ENCODE data around the gene IL11RA.
A peak's percentile ranks its signal among the peaks of the same experiment; 100 is the strongest.

IL11RA gene

DNA sequence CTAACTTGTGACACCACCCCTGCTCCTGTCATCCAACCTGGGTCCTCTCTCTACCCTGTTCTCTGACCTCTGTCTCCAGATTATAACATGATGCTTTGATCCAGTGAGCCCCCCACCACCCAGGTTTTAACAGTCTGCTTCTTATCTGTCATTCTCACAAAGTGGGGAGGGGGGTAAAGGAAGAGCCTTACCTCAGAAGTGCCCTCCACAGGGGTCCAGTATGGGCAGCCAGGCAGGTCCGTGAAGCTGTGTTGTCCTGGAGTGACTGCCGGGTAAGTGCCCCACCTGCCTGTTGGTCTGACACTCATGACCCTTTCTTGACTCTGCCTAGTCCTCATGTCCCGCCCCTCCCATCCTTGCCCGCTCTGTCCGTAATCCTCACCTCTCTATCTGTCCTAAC, 3.4 kb downstream of the IL11RA start:
- DNase-seq = no peak

DNA sequence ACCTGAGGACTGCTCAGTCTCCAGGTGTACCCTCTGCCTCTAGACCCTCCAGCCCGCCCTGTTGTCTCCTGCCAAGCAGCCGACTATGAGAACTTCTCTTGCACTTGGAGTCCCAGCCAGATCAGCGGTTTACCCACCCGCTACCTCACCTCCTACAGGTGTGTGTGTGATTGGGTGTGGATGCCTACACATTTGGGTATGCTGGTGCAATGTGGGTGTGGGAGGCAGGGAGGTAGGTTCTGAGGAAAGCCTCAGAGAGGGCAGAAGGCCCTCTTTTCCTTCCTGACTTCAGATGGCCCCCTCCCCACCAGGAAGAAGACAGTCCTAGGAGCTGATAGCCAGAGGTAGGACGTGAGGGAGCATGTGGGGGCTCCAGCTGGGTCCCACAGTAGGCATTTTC, 5.0 kb downstream of the IL11RA start:
- no peak for DNase-seq

DNA sequence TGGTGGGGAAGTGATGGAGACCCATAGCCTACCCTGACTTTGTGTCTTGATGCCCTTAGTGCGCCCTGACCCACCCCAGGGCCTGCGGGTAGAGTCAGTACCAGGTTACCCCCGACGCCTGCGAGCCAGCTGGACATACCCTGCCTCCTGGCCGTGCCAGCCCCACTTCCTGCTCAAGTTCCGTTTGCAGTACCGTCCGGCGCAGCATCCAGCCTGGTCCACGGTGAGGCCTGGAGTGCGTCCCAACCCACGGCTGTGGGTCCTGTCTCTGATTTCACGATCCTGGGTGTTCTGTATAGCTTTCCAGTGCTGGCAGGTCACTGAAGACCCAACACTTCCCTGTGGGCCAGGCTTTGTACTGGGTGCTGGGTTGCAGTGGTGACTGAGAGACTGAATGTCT, 6.5 kb downstream of the IL11RA start:
- no peak for DNase-seq

DNA sequence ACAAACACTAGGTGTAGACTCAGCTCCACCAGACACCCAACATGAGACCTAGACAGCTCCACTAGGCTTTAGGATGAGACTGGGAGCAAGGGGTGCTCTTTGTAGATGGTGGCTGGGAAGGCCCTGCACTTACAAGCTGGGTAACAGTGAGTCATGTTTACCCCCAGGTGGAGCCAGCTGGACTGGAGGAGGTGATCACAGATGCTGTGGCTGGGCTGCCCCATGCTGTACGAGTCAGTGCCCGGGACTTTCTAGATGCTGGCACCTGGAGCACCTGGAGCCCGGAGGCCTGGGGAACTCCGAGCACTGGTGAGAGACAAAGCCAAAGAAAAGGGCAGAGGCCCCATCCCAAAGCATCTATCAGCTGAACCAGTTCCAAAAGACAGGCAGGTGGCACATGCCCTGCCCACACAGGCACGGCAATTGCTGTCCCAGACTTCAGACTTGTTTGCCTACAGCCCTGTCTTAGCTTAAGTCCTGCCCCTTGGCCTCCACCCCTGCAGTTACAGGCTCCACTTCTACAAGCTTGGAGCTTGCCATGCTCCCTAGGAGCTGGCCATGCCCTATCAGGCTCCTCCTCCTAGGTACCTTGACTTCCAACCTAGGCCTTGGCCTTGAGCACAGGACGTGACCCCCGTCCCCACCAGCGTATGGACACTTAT, 7.7 kb downstream of the IL11RA start:
- no peak for DNase-seq

DNA sequence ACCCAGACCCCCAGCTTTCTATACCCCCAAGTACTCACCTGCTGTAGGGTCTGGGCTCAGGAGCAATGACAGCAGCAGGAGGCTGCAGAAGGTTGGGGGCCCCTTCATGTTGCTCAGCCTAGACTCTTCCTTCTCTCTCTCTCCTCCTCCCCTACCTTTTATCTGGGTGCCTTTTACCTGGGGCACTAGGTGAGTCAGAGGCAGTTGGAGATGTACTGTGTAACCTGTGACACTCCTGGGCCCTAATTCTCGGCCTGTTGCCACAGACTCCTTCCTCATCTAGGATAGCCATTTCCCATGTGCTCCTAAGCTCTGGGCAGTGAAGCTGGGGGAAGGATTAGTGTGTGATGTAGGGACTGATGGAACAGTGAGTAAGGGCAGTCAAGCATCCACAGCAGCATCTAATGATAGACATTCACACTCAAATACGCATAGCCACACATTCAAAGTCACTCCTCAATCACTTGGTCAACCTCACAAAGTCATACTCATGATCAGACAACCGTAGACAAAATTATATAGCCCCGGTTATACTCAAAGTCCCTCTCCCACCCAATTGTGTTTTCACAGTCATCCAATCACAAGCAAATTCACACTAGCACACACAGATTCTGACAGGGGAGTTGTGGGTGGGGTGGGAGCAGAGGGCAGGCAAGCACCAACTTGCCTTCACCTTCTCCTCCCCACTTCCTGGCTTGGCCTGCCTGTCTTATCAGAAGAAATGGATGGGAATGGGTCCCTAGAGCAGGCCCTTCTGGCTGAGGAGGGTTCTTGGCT, 10.7 kb downstream of the IL11RA start, which contains the start of gene CCL27:
TSS of gene CCL27 (minus strand) at position 132 of the 777 bp plus-strand sequence. CDS start at position 108, 24 bp downstream.
- DNase-seq = no peak

DNA sequence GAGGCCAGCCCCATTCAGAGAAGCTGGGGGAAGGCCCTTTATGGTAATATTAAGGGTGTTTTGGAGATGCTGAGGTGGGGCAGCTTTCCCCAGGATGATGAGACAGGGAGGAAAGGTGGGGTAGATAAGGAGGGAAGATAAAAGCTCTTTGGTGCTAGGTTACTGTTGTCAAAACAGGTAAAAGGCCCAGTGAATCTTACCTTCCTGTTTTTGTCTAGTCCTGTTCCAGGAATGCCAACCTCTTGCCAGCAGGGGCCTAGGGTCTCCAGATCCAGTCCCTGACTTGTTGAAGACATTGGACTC, 11.3 kb downstream of the IL11RA start:
- DNase-seq = no peak

DNA sequence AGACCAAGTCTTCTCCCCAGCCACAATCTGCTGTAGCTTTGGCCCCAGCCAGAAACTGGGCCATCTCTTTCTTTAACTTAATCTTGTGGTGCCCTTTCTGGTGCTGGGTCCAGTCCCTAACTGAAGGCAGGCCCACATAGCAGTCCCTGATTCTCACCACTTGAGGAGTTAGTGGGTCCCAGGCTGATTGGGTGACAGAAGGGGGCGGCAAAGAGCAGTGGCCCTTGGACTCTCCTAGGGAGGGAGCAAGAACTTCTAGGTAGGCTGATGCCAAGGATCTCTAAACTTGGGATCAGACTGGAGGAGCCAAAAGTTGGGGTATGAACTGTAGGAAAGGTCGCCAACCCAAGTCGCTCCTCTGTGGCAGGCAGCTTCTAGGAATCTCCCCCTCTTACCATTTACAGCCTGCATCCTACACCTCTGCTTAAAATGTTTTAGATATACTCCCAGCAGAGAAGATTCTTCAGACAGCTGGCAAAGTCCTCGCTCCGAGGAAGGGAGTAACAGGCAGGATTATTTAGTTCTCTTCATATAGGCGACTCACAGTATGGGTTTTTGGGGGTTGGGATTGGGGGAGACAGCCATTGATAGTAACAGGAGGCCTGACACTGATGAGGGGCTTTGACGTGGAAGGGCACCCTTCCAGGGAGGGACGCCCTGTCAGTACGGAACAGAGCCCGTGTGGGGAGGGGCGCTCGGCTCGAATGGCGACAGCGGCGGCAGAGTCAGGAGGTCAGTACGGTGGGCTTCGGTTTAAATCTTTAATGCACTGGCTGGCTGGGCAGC, 12.5 kb downstream of the IL11RA start:
- peak; percentile 59 for DNase-seq

DNA sequence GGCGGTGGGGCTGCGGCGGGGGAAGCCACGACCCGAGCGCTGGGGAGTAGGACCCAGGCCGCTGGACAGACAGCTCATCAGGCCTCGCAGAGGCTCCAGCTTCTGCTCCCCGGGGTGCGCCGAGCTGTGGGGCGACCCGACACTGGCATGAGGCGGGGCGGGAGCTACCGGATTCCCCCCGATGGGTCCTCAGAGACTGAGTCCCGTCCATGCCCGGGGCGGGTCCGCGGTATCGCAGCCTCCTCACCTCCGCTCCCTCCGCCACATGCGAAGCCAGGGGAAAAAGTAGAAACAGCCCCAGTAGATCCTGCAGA, 13.0 kb downstream of the IL11RA start:
- DNase-seq = no peak

DNA sequence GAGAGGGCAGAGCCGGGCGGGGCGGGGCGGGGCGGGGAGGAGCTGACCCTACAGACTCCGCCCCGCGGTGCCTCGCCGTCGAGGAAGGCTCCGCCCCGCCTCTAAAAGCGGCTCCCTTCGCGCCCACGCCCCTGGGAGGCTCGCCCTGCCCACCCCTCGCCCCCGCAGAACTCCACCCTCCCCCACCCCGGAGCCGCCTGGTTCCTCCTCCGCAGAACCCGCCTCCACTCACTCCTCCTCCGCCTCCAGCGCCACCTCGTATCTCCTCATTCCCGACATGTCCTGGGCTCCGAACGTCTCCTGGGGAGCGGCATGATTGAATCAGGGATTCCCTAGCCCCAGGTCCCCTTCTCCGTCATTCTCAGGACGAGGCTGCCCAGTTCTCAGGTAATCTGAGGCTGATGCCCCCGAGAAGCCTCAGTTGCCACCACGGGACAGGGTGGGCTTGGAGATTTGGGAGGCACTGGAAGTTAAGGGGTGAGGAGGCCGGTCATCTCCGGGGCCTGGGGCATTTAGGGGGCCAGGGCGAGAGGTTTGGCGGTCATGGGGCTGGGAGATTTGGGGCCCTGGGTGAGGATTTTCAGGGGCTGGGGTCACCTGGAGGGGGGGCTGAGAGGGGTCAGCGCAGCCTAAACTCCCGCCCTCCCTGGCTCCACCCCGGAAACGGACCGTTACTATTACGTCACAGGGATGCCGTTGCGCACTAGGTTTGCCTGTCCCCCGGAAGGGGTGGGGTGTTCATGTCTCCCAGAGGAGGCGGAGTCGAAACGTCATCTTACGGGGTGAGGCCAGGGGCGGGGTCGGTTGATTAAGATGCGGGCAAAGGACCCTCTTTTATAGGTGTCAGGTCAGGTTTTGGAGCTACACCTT, 13.6 kb downstream of the IL11RA start:
- peak; percentile 87 for DNase-seq

DNA sequence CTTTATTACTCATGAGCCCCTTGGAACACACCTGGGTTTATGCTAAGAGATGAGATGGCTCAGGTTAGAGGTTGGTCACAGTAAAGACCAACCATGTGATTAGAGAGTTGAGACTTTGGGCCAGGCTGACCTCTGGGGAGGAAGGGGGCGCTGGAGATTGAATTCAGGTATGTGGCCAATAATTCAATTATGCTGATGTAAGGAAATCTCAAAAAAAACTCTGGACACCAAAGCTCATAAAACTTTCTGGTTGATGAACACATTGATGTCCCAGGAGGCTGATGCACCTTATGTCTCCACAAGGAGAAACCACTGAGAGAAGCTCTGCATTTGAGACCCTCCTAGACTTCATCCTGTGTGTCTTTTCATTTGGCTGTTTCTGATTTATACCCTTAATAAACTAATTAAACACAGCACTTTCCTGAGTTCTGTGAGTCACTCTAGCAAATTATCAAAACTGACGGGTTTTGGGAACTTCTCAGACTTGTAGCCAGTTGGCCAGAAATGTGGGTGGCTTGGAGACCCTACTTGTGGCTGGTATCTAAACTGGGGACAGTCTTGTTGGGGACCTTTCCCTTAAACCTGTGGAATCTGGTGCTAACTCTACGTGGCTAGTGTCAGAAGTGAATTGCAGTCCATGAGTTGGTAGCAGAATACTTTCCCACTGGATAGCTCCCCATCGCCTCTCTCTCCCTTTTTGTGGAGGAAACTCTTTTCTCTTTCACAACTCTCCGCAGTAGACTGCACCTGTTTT, 18.0 kb downstream of the IL11RA start:
- DNase-seq = no peak

DNA sequence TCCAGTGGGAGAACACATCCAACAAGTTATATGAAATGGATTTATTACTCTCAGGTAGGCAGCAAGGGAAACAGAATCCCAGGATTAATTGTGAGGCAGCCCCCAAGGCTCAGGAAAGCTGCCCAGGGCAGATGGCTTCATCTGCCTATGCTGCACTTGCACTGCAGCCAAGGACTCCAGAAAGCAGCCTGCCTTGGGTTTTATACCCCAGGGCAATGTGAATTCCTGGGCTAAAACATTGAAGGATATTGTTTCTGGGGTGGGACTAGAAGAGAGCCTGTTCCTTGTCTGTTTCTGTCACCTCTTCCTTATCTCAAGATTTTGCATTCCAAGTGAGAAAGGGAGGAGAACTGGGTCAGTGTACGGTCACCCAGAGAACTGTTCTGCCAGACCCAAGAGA, 19.3 kb downstream of the IL11RA start:
- no peak for DNase-seq

DNA sequence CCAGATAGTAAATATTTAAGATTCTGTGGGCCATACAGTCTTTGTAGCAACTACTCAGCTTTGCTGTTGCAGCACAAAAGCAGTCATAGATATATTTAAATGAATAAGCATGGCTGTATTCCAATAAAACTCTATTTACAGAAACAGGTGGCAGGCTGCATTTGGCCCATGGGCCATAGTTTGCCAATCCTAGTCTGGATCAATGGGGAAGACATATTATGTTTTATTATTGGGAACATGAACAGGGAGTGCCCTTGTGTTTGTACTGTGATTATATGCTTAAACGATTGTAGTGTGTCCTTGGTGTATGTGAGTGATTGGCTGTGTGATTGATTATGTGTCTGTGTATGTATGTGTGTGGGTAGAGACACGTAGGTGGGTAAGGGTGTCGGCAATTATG, 22.5 kb downstream of the IL11RA start:
- no peak for DNase-seq

DNA sequence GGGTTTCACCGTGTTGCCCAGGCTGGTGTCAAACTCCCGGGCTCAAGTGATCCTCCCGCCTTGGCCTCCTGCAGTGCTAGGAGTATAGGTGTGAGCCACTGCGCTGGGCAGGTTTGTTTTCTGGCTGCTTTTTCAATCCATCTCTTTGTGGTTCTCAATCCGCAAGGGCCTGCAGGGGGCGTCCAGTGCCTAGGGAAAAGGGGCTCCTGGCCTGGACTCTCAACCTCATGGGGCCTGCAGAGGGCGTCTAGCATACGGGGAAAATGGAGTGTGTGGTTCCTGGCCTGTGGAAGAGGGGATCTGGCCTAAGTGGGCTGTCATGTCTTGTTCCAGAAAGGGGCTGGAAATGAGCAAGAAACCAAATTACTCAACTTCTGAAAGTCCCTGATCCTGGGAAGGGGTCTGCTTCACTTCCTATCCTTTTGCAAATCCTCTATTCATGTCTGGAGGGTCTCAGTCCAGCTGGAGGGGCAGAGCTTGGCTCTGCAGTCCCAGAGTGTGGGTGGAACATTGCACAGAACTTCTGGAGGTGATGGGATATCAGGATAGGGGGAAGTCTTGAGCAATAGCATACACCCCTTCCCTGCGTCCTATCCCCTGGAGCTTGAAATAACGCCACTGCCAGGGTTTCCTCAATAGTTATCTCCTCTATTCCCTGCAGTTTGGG, 23.2 kb downstream of the IL11RA start:
- peak; percentile 30 for DNase-seq

DNA sequence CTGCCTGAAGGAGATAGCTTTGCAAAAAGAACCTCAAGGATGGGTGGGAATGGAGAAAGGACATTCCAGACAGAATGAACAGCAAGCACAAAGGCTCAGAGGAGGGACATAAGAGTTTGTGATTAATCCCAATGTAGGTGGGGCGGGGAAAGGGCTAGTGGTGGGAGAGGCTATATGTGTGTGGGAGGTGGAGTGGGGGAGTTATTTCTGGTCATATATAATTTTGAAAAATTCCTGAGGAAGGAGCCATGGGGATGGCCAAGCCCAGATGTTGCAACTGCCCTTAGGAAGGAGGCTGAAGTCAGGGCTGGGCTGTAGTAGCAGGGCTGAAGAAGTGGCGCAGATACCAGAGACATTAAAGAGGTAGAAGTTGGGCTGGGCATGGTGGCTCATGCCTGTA, 23.9 kb downstream of the IL11RA start:
- no peak for DNase-seq

DNA sequence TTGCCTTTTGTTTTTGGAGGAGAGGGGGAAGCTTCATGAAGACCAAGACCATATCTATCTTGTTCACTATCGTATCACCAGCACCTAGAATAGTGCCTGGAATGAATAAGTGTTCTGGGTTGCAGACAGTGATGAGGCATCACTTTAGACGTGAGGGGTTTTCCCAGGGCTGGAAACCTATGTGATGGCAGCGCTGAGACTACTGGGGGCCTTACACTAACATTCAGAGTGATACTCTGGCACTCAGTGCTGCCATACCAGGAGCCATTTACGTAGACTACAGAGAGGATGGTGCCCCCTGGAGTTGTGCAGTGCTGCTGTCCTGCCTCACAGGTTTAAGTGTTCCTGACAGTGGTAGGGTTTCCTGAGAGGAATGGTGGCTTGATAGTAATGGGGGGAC, 32.2 kb downstream of the IL11RA start:
- DNase-seq = no peak

DNA sequence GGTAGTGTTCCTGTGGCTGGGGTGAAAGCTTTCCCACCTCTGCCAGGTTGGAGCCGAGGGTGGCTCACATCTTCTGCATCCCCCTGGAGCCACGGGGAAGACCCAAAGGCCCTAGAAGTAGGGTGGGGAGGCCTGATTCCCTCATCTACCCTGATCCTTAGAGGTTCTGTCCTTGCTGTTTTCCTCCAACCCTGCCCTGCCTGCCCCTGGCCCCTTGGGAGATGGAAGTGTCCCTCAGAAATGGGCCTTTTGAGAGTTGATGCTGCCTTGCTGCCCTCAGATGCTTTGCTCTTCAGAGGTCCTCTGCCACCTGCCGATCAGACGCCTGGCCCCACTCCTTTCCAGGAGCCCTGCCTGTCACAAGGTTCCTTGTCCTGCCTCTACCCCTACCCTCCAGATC, 32.8 kb downstream of the IL11RA start:
- no peak for DNase-seq

DNA sequence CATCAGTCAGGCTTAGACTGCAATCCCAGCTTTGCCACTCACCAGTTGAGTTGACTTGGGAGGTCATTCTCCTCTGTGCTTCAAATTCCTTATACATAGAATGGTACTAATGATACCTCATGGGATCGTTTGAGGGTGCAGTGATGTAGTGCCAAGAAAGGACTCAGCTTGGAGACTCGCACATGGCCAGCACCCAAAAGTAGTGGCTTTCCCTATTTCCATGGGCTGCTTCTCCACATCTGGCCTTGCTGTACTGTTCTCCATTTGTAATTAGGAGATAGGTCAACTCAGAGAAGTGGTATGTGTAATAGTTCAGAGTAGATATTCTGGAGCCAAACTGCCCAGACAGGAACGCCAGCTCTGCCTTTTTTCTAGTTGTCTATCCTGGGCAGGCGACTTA, 33.6 kb downstream of the IL11RA start:
- DNase-seq = no peak

DNA sequence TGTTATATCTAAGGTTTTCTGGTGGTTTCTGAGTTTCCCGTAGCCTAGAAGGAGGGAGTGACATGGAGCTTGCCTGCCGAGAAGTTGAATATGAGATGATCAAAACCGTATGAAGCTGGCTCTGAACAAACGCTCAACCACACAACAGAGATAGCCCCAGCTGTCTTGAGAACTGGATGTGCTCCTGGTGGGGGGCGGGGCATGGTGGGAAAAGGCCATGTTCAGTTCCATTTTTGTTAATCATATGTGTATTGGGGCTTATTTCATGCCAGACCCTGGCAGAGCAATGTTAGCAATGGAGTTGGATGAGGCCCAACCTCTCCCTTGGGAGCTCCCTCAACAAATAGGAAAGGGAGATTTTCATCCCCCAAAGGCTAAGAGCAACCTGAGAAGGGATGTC, 34.2 kb downstream of the IL11RA start:
- no peak for DNase-seq

DNA sequence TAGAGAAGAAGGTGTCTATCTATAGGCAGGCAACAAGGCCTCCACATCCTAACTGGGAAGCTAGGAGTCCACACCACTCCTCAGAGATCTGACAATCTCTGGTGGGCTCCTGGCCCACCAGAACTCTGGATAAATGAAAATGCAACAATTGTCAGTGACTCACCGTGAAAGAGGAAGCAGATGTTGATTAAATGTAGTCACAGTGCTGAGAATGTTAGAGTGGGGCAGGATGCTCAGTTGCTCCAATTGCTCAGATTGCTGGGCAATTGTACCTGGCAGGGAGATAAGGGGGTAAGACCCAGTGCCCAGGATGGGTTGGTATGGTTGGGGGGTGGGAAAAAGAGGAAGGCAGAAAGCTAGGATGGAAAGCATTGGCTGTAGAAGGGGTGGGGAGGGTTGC, 34.7 kb downstream of the IL11RA start:
- no peak for DNase-seq

DNA sequence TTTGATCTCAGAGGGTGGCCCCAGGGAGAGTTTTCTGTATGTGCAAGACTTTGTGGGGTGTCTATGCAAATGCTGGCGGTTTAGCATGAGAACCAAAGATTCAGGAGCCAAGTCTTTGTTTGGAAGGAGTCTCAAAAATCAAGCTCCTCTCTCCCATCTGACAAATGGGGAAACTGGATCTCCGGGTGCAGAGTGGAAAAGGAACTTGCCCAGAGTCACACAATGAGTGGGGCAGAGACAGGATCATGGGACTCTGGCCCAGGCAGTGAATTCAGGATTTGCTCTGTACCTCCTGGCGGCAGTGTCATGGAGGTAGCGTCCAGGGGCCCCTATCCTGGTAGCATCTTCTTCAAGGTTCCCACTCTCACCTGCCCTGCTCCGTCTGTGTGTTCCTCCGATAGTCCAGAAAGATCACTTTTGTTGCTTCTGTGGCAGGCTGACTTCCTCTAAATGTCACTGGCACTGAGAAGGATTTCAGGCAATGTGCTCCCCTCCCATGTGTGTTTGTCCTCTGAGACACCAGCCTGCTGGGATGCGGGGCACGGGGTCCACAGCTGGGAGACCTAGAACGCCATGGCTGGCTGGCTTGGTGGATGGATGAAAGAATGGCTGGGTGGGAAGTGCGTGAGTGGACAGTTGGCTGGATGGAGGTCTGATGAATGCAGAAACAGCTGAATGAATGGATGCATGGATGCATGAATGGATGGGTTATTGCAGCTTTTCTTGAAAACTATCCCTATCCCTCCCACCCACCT, 35.5 kb downstream of the IL11RA start:
- DNase-seq = no peak

Measured in activated CD4-positive, alpha-beta T cell treated with anti-CD3 and anti-CD28 coated beads for 1 hour (primary cell).